OCI-LY1 (cell line): ENCODE measurements around the gene TMEM187.

Experiments
- CTCF ChIP-seq: fragments of 200-600 bp; sonication (generic), shearing (Covaris generic); IDR thresholded peaks from 2 replicates; pipeline ENCODE4 v1.5.1; 2017; ENCODE audit warnings: mild to moderate bottlenecking, antibody characterized with exemption, low read length, moderate library complexity, mixed read lengths
- EZH2 ChIP-seq: fragments of 200-600 bp; sonication (generic), shearing (Covaris generic); IDR thresholded peaks from 2 replicates; pipeline ENCODE4 v1.8.0; 2017; ENCODE audit warnings: borderline replicate concordance, mixed run types, mild to moderate bottlenecking, antibody characterized with exemption, low read length, moderate library complexity, mixed read lengths

- TF ChIP-seq CTCF (no peak), EZH2 (no peak)
Measured at GRCh38 chrX:153944140-153944799, 28.3 kb upstream of the TMEM187 start, which contains the start of gene RENBP.
